ENCODE results near the gene PHACTR3. TPM values are rescaled to one million over a fixed set of nuclear protein-coding genes. Genes with fewer than 3 reads are reported as not detected.

Gene PHACTR3
- total RNA-seq, 1 experiment from 2014 or later, result 10.0 TPM

DNA sequence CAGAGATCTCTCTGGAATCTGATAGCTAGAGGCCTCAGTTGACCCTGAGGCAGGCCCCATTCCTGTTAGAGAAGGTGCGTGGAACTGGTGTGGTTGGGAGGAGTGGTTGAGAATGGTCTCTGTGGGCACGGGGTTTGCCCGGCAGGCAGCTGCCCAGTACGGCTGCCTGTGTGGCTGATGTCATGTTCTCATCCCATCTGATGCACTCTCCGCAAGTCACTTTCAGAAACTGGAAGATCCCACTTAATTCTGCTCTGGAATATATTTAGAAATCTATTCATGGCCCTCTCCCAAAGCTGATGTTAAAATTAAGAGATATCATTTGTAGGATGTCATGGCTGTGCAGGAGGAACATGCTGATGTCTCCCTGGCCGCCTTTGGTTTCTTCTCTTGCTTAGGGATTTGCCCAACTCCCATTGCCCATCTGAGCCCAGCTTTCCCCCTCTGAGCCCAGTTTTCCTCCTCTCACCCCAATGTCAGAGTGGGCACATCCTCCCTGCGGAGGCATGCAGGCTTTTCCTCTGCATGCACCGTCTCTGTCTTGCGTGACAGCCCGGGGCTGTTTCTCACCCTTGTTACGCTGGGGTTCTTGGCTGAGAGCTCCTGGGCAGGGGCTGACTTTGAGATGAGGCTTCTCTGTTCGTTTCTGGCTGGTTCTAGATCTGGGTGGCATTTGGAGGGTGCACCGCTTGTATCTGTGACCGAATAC is 21.0 kb downstream of the PHACTR3 start:
- no peak for DNase-seq
- CTCF ChIA-PET, result interaction anchor here (0.9 to 1.8 kb wide), 3 partner anchors 9 to 20 kb away, joined by 3 to 5 read pairs (median 3); partner anchors contain the start of gene PHACTR3
- H3K4me1 Mint-ChIP-seq (ENCODE audit: low read depth, unreplicated experiment), result no peaks in the 10 kb centered on the region
- no TSS peak for BruUV-seq (replicated peaks)
- intact Hi-C loops (cut with micrococcal nuclease; ENCODE audit: unreplicated experiment), result no loop called here
- no peaks in the 10 kb centered on the region for H3K36me3 Mint-ChIP-seq (ENCODE audit: insufficient read depth, unreplicated experiment)
- H3K27me3 Mint-ChIP-seq (ENCODE audit: unreplicated experiment), result peaks cover 96% of the 10 kb centered on the region
- TF ChIP-seq, protein P1, sequence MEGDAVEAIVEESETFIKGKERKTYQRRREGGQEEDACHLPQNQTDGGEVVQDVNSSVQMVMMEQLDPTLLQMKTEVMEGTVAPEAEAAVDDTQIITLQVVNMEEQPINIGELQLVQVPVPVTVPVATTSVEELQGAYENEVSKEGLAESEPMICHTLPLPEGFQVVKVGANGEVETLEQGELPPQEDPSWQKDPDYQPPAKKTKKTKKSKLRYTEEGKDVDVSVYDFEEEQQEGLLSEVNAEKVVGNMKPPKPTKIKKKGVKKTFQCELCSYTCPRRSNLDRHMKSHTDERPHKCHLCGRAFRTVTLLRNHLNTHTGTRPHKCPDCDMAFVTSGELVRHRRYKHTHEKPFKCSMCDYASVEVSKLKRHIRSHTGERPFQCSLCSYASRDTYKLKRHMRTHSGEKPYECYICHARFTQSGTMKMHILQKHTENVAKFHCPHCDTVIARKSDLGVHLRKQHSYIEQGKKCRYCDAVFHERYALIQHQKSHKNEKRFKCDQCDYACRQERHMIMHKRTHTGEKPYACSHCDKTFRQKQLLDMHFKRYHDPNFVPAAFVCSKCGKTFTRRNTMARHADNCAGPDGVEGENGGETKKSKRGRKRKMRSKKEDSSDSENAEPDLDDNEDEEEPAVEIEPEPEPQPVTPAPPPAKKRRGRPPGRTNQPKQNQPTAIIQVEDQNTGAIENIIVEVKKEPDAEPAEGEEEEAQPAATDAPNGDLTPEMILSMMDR (IDR thresholded peaks at IDR 0.05; ENCODE audit: unreplicated experiment), result no peak
- no peak overlapping the region for H3K4me3 Mint-ChIP-seq (ENCODE audit: low read depth, unreplicated experiment)
- peaks cover 2% of the 10 kb centered on the region for H3K9me3 Mint-ChIP-seq (ENCODE audit: low read depth, unreplicated experiment)
- H3K27ac Mint-ChIP-seq (ENCODE audit: unreplicated experiment), result no peak overlapping the region

DNA sequence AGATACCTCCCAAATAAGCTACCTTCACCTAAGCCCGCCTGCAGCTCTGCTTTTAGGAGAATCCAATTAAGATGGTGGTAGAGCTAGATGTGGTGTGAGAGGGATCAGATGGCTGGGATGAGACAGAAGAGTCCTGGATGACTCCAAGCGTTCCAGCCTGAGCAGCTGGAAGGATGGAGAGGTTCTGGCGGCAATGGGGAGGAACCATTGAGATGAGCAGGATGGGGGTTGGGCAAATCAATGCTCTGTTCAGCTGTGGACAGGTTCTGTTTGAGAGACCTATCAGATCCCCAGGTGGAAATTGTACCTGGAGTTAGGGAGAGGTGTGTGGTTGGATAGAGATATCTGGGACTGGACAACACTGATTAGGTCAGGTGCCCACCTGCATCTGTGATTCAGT is 23.0 kb downstream of the PHACTR3 start:
- peaks cover 96% of the 10 kb centered on the region for H3K27me3 Mint-ChIP-seq (ENCODE audit: unreplicated experiment)
- H3K9me3 Mint-ChIP-seq (ENCODE audit: low read depth, unreplicated experiment), result peaks cover 2% of the 10 kb centered on the region
- BruUV-seq (replicated peaks), result no TSS peak
- TF ChIP-seq, protein P1 (IDR thresholded peaks at IDR 0.05; ENCODE audit: unreplicated experiment), result no peak
- CTCF ChIA-PET, result interaction anchor here (1.8 kb wide), 1 partner anchor 22 kb away, joined by 5 read pairs; the partner anchor contains the start of gene PHACTR3
- no peak overlapping the region for H3K4me3 Mint-ChIP-seq (ENCODE audit: low read depth, unreplicated experiment)
- no peaks in the 10 kb centered on the region for H3K4me1 Mint-ChIP-seq (ENCODE audit: low read depth, unreplicated experiment)
- no peaks in the 10 kb centered on the region for H3K36me3 Mint-ChIP-seq (ENCODE audit: insufficient read depth, unreplicated experiment)
- H3K27ac Mint-ChIP-seq (ENCODE audit: unreplicated experiment), result no peak overlapping the region
- DNase-seq, result no peak
- intact Hi-C loops (cut with micrococcal nuclease; ENCODE audit: unreplicated experiment), result no loop called here

DNA sequence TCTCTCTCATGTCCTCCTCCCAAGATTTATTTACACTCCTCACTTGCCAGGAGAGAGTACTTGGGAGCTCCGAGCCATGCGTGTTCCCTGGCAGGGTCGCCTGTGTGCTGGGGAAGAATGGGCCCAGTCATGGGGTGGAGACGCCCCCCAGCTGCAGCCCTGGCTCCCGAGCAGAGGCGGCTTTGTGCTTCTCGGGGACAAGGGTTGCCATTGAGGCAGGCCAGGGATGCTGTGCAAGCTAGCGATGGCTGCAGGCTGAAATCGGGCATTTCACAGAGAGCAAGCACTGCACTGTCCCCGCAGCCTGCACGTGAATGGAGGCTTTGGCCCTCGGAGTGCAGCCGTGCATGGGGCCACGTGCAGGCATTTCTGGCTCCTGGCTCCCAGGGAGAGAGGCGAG is 23.8 kb downstream of the PHACTR3 start:
- Mint-ChIP-seq H3K36me3 (ENCODE audit: insufficient read depth, unreplicated experiment) (no peaks in the 10 kb centered on the region), H3K27ac (ENCODE audit: unreplicated experiment) (no peak overlapping the region), H3K9me3 (ENCODE audit: low read depth, unreplicated experiment) (peaks cover 2% of the 10 kb centered on the region), H3K4me1 (ENCODE audit: low read depth, unreplicated experiment) (no peaks in the 10 kb centered on the region), H3K4me3 (ENCODE audit: low read depth, unreplicated experiment) (no peak overlapping the region), H3K27me3 (ENCODE audit: unreplicated experiment) (peaks cover 97% of the 10 kb centered on the region)
- no TSS peak for BruUV-seq (replicated peaks)
- CTCF ChIA-PET, result no interaction called here
- intact Hi-C loops (cut with micrococcal nuclease; ENCODE audit: unreplicated experiment), result no loop called here
- no peak for DNase-seq
- TF ChIP-seq, protein P1 (IDR thresholded peaks at IDR 0.05; ENCODE audit: unreplicated experiment), result no peak

DNA sequence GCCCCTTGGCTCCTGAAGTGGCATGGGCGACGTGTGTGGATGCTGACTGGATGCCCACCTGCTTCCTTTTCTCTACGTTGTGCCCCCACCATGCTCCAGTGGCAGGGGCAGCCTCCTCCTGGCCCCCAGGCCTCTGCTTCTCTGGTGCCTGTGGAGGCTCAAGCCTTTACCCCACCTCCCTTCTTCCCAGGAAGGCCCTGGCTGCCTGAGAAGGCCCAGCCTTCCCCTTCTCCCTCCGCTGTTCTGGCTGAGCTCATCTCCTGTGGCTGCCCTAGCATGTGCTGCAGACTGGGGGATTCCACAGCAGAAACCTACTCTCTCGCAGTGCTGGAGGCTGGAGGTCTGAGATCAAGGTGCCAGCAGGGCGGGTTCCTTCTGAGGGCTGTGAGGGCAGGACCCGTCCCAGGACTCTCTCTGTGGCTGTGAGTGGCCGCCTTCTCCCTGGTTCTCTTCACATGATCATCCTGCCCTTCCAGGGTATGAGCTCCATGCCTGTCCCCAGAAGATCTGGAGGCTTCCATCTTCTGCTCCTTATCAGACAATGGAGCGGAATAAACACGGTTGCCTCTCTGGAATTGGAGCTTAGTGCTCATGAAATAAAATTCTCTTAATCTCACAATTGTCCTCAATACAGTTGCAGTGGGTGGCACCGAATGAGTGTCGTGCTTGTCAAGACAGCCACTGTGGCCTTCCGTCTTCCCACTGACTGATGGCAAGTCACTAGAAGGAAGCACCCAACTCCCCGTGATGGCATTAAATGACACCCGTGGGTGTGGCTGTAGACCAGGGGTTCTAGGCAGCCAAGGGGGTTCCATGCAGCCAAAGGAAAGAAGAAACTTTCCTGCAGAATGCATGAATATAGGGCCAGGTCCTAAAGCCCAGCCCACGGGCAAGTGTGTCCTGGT is 25.1 kb downstream of the PHACTR3 start:
- TF ChIP-seq, protein P1 (IDR thresholded peaks at IDR 0.05; ENCODE audit: unreplicated experiment), result no peak
- H3K27me3 Mint-ChIP-seq (ENCODE audit: unreplicated experiment), result peaks cover 97% of the 10 kb centered on the region
- H3K4me3 Mint-ChIP-seq (ENCODE audit: low read depth, unreplicated experiment), result no peak overlapping the region
- no peak for DNase-seq
- H3K9me3 Mint-ChIP-seq (ENCODE audit: low read depth, unreplicated experiment), result peaks cover 2% of the 10 kb centered on the region
- CTCF ChIA-PET, result no interaction called here
- intact Hi-C loops (cut with micrococcal nuclease; ENCODE audit: unreplicated experiment), result no loop called here
- H3K36me3 Mint-ChIP-seq (ENCODE audit: insufficient read depth, unreplicated experiment), result no peaks in the 10 kb centered on the region
- no peak overlapping the region for H3K27ac Mint-ChIP-seq (ENCODE audit: unreplicated experiment)
- H3K4me1 Mint-ChIP-seq (ENCODE audit: low read depth, unreplicated experiment), result no peaks in the 10 kb centered on the region
- BruUV-seq (replicated peaks), result no TSS peak
